Suprapubic skin (tissue), 4 donors: ENCODE data around the gene ACAA1. TPM values are rescaled to one million over a fixed set of nuclear protein-coding genes. Genes with fewer than 3 reads are reported as not detected.

Experiments
- DNase-seq, 2 donors: peaks; one replicate each; pipeline ENCODE4 v3.0.0-alpha.2; 2019; ENCODE audit warnings: low spot score in 2 of 2
- H3K27ac ChIP-seq: fragments of 200-600 bp; sonication (generic); one replicate; pipeline ENCODE4 v1.5.1; 2019
- H3K27me3 ChIP-seq: fragments of 200-600 bp; sonication (generic); one replicate; pipeline ENCODE4 v1.5.1; 2019
- H3K36me3 ChIP-seq: fragments of 200-600 bp; sonication (generic); one replicate; pipeline ENCODE4 v1.5.1; 2019
- H3K4me1 ChIP-seq: fragments of 200-600 bp; sonication (generic); one replicate; pipeline ENCODE4 v1.5.1; 2019
- H3K4me3 ChIP-seq: fragments of 200-600 bp; sonication (generic); one replicate; pipeline ENCODE4 v1.5.1; 2019; ENCODE audit warnings: mild to moderate bottlenecking
- H3K9me3 ChIP-seq: fragments of 200-600 bp; sonication (generic); one replicate; pipeline ENCODE4 v1.5.1; 2019
- CTCF ChIP-seq, 2 donors: fragments of 200-600 bp in 1 of 2; fragments of 450-650 bp in 1 of 2; sonication (generic) in 1 of 2; IDR thresholded peaks; one replicate each; pipeline ENCODE4 v1.5.1; 2016 to 2019; ENCODE audit warnings: antibody characterized with exemption in 2 of 2, mild to moderate bottlenecking in 1 of 2, moderate library complexity in 1 of 2
- EP300 ChIP-seq: sonication (generic); formaldehyde crosslinking; IDR thresholded peaks from one replicate; pipeline ENCODE4 v1.6.1; 2017; ENCODE audit warnings: antibody characterized with exemption
- POLR2A ChIP-seq, 2 donors: fragments of 450-650 bp; IDR thresholded peaks; one replicate each; pipeline ENCODE4 v1.6.1; 2017; ENCODE audit warnings: antibody characterized with exemption in 2 of 2, mild to moderate bottlenecking in 2 of 2, moderate library complexity in 2 of 2
- POLR2AphosphoS5 ChIP-seq, 3 donors: sonication (generic); formaldehyde crosslinking; IDR thresholded peaks; one replicate each; pipeline ENCODE4 v1.6.1; 2017; ENCODE audit warnings: antibody characterized with exemption in 3 of 3
- WGBS: methylation state at CpG from one replicate; pipeline ENCODE4 v1.1.5; 2018; 5-methylcytosine and 5-hydroxymethylcytosine counted together
- total RNA-seq, 4 donors: library from RNA; depleted of rRNA; stranded (reverse); fragments of >200 nt; gene quantifications; one replicate each; pipeline ENCODE4 v1.1.0, GENCODE V29; 2016

The ACAA1 gene
- total RNA-seq, 4 donors from 2014 or later = 29.3 to 54.5 (median 51.4) TPM

DNA sequence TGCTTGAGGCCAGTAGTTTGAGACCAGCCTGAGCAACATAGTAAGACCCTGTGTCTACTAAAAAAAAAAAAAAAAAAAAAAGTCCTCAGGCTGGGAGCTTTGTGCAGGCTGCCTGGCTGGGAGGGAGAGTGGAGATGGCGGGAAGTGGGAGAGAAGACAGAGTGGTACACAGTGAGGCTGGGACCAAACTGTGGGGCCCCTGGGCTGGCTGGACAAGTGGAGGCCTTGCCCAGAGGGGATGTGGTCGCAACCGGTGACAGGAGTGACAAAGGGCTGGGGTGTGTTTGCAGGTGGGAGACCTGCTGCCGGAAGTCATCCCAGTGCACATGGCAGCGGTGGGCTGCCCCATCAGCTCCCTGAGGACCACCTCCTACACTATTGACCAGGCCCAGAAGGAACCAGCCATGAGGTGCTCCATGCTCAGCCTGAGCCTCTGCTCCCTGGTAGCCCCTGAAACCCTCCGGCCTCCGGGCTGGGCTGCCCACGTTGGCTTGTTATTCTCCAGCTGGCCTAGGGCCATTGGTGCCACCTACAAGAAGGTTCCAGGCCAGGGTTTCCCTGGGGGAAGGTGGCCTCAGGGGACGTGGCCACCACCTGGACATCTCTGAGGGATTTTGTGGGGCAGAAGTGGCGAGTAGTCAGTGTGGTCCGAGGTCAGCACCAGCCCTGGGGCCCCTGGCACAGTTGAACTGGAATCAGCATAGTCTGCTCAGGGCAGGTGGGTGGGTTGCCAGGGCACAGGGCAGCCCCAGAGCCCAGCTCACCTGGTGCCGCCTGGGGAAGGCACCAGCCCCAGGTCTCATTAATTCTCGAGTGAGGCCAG lies 22.7 kb downstream of the ACAA1 start:
- no peak overlapping the region for H3K27ac ChIP-seq
- 95% methylated on average over 6 of the region's 13 CpGs for WGBS
- H3K36me3 ChIP-seq = peaks cover 5% of the 10 kb centered on the region
- H3K4me1 ChIP-seq = no peaks in the 10 kb centered on the region
- no peak overlapping the region for H3K4me3 ChIP-seq
- TF ChIP-seq EP300 = no peak
- no peak for TF ChIP-seq CTCF (IDR thresholded peaks at IDR 0.05)
- TF ChIP-seq POLR2A (IDR thresholded peaks at IDR 0.05) = no peak
- TF ChIP-seq POLR2AphosphoS5 (IDR thresholded peaks at IDR 0.05) = no peak
- H3K27me3 ChIP-seq = no peaks in the 10 kb centered on the region
- DNase-seq = peak; percentile 57 to 59
- H3K9me3 ChIP-seq = no peaks in the 10 kb centered on the region

DNA sequence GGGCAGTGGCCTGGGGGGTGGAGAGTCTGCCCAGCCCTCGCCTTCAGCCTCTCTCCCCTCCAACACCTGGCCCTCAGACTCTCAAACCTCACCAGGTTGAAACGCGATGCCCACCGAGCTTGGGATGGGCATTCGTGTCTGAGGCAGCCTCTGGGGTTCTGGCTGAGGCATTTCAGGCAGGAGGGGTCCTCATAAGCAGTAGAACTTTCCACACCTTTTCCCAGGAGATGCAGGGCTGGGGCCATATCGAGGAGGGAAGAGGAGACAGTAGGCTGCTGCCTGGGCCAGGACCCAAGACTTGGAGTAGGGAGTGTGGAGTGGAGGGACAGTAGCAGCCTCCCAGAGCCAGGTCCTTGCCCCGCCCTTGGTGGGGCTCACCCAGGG lies 24.6 kb downstream of the ACAA1 start:
- 70% methylated on average over 3 of the region's 7 CpGs for WGBS
- no peaks in the 10 kb centered on the region for H3K27me3 ChIP-seq
- H3K4me1 ChIP-seq = no peaks in the 10 kb centered on the region
- H3K36me3 ChIP-seq = no peaks in the 10 kb centered on the region
- no peak overlapping the region for H3K4me3 ChIP-seq
- TF ChIP-seq POLR2A (IDR thresholded peaks at IDR 0.05) (no peak), POLR2AphosphoS5 (IDR thresholded peaks at IDR 0.05) (no peak), EP300 (no peak), CTCF (IDR thresholded peaks at IDR 0.05) (no peak)
- no peak overlapping the region for H3K27ac ChIP-seq
- no peaks in the 10 kb centered on the region for H3K9me3 ChIP-seq
- DNase-seq = peak in 1 of 2 donors; percentile 45

DNA sequence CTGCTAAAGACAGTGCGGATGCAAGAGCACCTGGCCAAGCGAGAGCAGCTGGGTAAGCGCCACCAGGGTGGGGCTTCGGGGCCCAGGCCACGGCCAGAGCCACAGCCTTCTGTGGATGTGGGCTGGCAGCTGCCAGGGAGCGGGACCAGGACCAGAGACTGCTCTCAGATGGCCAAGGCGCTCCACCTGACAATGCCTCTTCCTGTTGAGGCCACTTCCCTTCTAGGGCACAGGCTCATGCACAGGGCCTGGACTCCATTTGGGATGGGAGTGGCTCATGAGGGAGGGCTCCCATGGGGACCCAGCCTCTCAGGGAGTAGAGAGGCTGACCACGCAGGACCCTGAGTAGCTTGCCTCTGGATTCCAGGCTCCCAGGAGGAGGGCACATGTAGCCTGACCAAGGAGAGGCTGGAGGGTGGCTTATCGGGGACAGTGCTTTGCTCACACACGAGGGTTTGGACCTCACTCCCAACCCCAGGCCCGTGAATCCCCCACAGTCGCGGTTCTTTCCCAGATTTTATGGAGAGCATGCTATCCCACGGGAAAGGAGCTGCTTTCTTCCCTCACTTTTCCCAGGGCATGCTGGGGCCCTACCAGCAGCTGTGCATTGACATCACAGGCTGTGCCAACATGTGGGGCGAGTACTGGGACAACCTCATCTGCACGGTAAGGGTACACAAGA lies 25.1 kb downstream of the ACAA1 start:
- DNase-seq = peak; percentile 51 to 77
- Histone ChIP-seq H3K27ac (no peak overlapping the region), H3K36me3 (no peaks in the 10 kb centered on the region), H3K4me3 (no peak overlapping the region), H3K9me3 (no peaks in the 10 kb centered on the region), H3K27me3 (no peaks in the 10 kb centered on the region), H3K4me1 (no peaks in the 10 kb centered on the region)
- TF ChIP-seq EP300 (no peak), POLR2A (IDR thresholded peaks at IDR 0.05) (no peak), POLR2AphosphoS5 (IDR thresholded peaks at IDR 0.05) (no peak), CTCF (IDR thresholded peaks at IDR 0.05) (no peak)
- 75% methylated on average over 9 of the region's 16 CpGs for WGBS

DNA sequence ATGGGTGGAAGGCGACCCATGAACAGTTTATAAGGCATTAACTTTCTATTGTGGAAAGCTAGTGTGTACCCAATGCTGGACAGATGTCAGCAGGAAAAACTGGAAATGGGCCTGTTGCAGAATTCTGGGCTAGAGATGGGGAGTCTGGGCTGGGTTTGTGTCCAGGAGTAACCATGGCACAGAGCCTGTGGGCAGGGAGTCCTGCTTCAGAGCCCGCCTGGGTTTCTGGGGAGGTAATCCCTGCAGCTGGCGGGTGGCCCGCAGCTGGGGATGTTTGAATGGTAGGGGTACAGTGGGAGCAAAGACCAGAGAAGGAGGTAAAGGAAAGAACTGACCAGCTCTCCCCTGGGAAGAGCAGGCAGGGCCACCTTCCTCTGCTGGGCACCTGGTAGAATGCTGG lies 25.7 kb downstream of the ACAA1 start:
- no peaks in the 10 kb centered on the region for H3K27me3 ChIP-seq
- no peak for DNase-seq
- 82% methylated on average over 4 of the region's 4 CpGs for WGBS

DNA sequence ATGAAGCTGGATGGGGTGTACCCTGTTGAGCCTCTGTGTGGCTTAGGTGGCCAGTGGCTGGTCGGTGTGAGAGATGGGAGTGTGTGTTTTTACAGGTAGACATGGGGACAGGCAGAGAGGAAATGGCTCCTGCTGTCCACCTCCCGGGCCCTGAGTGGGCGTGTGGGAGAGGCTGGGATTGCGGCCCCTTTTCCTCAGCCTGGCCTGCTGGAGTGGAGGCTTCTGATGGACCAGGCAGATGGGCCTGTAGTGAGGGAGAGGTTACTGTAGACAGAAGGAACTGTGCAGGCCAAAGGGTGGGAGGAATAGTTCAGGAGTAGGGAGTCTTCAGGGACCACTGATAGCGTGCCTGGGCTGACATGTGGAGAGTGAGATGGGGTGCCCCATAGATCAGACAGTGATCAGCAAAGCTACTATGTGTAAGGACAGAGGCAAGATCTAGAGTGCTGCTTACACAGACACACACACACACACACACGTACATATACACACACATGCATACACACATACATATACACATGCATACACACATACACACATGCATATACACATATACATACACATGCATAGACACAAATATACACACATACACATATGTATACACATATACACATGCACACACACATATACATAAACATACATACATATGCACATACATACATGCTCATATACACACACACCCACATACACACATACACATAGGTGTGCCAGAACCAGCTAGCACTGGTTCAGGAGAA lies 26.4 kb downstream of the ACAA1 start:
- Histone ChIP-seq H3K4me1 (no peaks in the 10 kb centered on the region), H3K4me3 (no peak overlapping the region), H3K27me3 (no peaks in the 10 kb centered on the region), H3K36me3 (no peaks in the 10 kb centered on the region), H3K9me3 (no peaks in the 10 kb centered on the region), H3K27ac (no peak overlapping the region)
- WGBS = 88% methylated on average over 6 of the region's 6 CpGs
- peak in 1 of 2 donors; percentile 62 for DNase-seq
- TF ChIP-seq EP300 (no peak), POLR2AphosphoS5 (IDR thresholded peaks at IDR 0.05) (no peak), CTCF (IDR thresholded peaks at IDR 0.05) (no peak), POLR2A (IDR thresholded peaks at IDR 0.05) (no peak)

More for the DNA sequence above, 25.7 kb downstream of the ACAA1 start:
- H3K27ac ChIP-seq = no peak overlapping the region
- H3K9me3 ChIP-seq = no peaks in the 10 kb centered on the region
- no peaks in the 10 kb centered on the region for H3K4me1 ChIP-seq
- no peaks in the 10 kb centered on the region for H3K36me3 ChIP-seq
- no peak overlapping the region for H3K4me3 ChIP-seq
- TF ChIP-seq POLR2AphosphoS5 (IDR thresholded peaks at IDR 0.05) (no peak), POLR2A (IDR thresholded peaks at IDR 0.05) (no peak), EP300 (no peak)
